Endothelial cell of umbilical vein (primary cell): ENCODE results near the gene PIP4K2B. TPM values are rescaled to one million over a fixed set of nuclear protein-coding genes. Genes with fewer than 3 reads are reported as not detected.

Source experiments
- BruUV-seq: library from RNA; stranded (reverse); fragments of 400-500 nt; replicated peaks from 2 replicates; lab custom pipeline; 2021; lab: Mats Ljungman, UMichigan
- CTCF ChIA-PET: fragments of 300-600, 350-600 bp; sonication (Branson Sonifier 250); formaldehyde crosslinking; loops from one replicate; lab custom pipeline; 2021; ENCODE audit warnings: antibody characterized with exemption, inconsistent platforms; lab: Charles Lee
- POLR2A ChIA-PET: fragments of 300-600, 350-600 bp; sonication (Branson Sonifier 250); formaldehyde crosslinking; loops from one replicate; lab custom pipeline; 2021; ENCODE audit warnings: antibody characterized with exemption, inconsistent platforms; lab: Charles Lee
- DNase-seq: peaks from one replicate; pipeline ENCODE4 v3.0.0-alpha.2; 2011; ENCODE audit warnings: low read depth, low spot score
- FAIRE-seq: peaks from 2 replicates; lab custom pipeline; 2011; peaks lifted over from hg19 to GRCh38; lab: Jason Lieb, UNC
- H2AFZ ChIP-seq: 2 replicates; pipeline ENCODE4 v1.6.0; 2012; ENCODE audit warnings: low read depth, low read length, control low read depth, inconsistent platforms
- H3K27ac ChIP-seq: 2 replicates; pipeline ENCODE4 v1.5.1; 2011; ENCODE audit warnings: low read depth, mild to moderate bottlenecking, control low read depth, low read length, moderate library complexity; ENCODE audit not compliant: insufficient read depth
- H3K27me3 ChIP-seq, 2 experiments: 2 replicates each; pipeline versions ENCODE4 v1.6.0 to v1.6.1; 2011; ENCODE audit warnings: low read length in 2 of 2, mixed read lengths in 1 of 2; ENCODE audit not compliant: control insufficient read depth in 2 of 2, insufficient read depth in 2 of 2
- H3K36me3 ChIP-seq, 2 experiments: 2 replicates in 1 of 2; 3 replicates in 1 of 2; pipeline ENCODE4 v1.5.1; 2011; ENCODE audit warnings: low read length in 2 of 2, mild to moderate bottlenecking in 1 of 2, moderate library complexity in 1 of 2; ENCODE audit not compliant: control insufficient read depth in 2 of 2, insufficient read depth in 2 of 2; ENCODE audit errors: extremely low read depth in 1 of 2
- H3K4me1 ChIP-seq: 3 replicates; pipeline ENCODE4 v1.5.1; 2011; ENCODE audit warnings: mild to moderate bottlenecking, low read length; ENCODE audit not compliant: control insufficient read depth, insufficient read depth; ENCODE audit errors: extremely low read depth
- H3K4me2 ChIP-seq: 2 replicates; pipeline ENCODE4 v1.6.1; 2011; ENCODE audit warnings: low read length, control low read depth, mixed read lengths; ENCODE audit not compliant: insufficient read depth
- H3K4me3 ChIP-seq, 3 experiments: fragments of 200-600 bp in 1 of 3; sonication (generic), shearing (Covaris generic) in 1 of 3; replicated peaks in 1 of 3; 2 replicates each; pipeline ENCODE4 v1.5.1; 2011 to 2016; ENCODE audit warnings: control low read depth in 3 of 3, low read length in 3 of 3, mild to moderate bottlenecking in 2 of 3, inconsistent platforms in 1 of 3, low read depth in 1 of 3, moderate library complexity in 1 of 3; ENCODE audit not compliant: insufficient read depth in 1 of 3
- H3K79me2 ChIP-seq: 2 replicates; pipeline ENCODE4 v1.6.0; 2012; ENCODE audit warnings: low read length, inconsistent platforms; ENCODE audit not compliant: control insufficient read depth, insufficient read depth
- H3K9ac ChIP-seq: replicated peaks from 2 replicates; pipeline ENCODE3; 2011; ENCODE audit warnings: low read length, control low read depth; ENCODE audit not compliant: insufficient read depth; ENCODE audit errors: extremely low read depth
- H3K9me1 ChIP-seq: replicated peaks from 3 replicates; pipeline ENCODE4 v1.6.0; 2011; ENCODE audit warnings: mild to moderate bottlenecking, low read length; ENCODE audit not compliant: control insufficient read depth, insufficient read depth; ENCODE audit errors: extremely low read depth
- H3K9me3 ChIP-seq: replicated peaks from 2 replicates; pipeline ENCODE4 v1.5.1; 2012; ENCODE audit warnings: low read length, inconsistent platforms; ENCODE audit not compliant: control insufficient read depth, insufficient read depth
- H4K20me1 ChIP-seq: replicated peaks from 2 replicates; pipeline ENCODE3; 2011; ENCODE audit warnings: mild to moderate bottlenecking, low read length; ENCODE audit not compliant: control insufficient read depth, insufficient read depth; ENCODE audit errors: extremely low read depth
- EZH2 ChIP-seq: IDR thresholded peaks from 2 replicates; pipeline ENCODE4 v1.6.1; 2012; ENCODE audit warnings: borderline replicate concordance, low read depth, mild to moderate bottlenecking, moderate library complexity, low read length, inconsistent platforms; ENCODE audit not compliant: severe bottlenecking
- FOS ChIP-seq: IDR thresholded peaks from 2 replicates; pipeline ENCODE4 v1.6.1; 2011; ENCODE audit warnings: mild to moderate bottlenecking, low read length, moderate library complexity, borderline replicate concordance; ENCODE audit not compliant: insufficient read depth
- GATA2 ChIP-seq: IDR thresholded peaks from 2 replicates; pipeline ENCODE4 v1.7.0; 2011; ENCODE audit warnings: low read depth, mild to moderate bottlenecking, moderate library complexity, mixed read lengths, low read length; ENCODE audit not compliant: insufficient read length, insufficient read depth
- JUN ChIP-seq: IDR thresholded peaks from 2 replicates; pipeline ENCODE4 v1.6.1; 2011; ENCODE audit warnings: borderline replicate concordance, low read depth; ENCODE audit not compliant: insufficient read length, insufficient read depth
- MYC ChIP-seq: IDR thresholded peaks from one replicate; pipeline ENCODE4 v1.6.1; 2011; ENCODE audit warnings: mild to moderate bottlenecking, low read depth, low read length
- POLR2A ChIP-seq: IDR thresholded peaks from 2 replicates; pipeline ENCODE4 v1.6.1; 2012; ENCODE audit warnings: low read depth, mild to moderate bottlenecking, control low read depth, low read length
- POLR2AphosphoS5 ChIP-seq: IDR thresholded peaks from 2 replicates; pipeline ENCODE4 v1.6.1; 2012; ENCODE audit warnings: low read depth, mild to moderate bottlenecking, control low read depth, low read length, moderate library complexity; ENCODE audit not compliant: insufficient read depth
- dilution Hi-C: fragments of 300-500 bp; cut with MboI; formaldehyde crosslinking; loops from one replicate; pipeline ENCODE4 v1.15.0; 2019; ENCODE audit warnings: low sequenced_read_pairs; ENCODE audit not compliant: extremely low pct_ligation_motif_present
- intact Hi-C: fragments of 100-400 bp; cut with micrococcal nuclease; formaldehyde crosslinking; loops from one replicate; pipeline ENCODE4 v1.10.0; 2022
- polyA plus RNA-seq, 4 experiments: library from polyadenylated mRNA; depleted of rRNA in 3 of 4; stranded (reverse) in 3 of 4; unstranded in 1 of 4; fragments of >200 nt; gene quantifications; 2 replicates each; pipeline versions ENCODE4 v1.2.1 to v1.2.3, GENCODE V29; 2011 to 2012; ENCODE audit warnings: missing spikeins in 1 of 4
- total RNA-seq: library from RNA; stranded (reverse); gene quantifications from 2 replicates; pipeline ENCODE4 v1.2.3, GENCODE V29; 2021
- TF ChIP-seq, protein P1 (sequence below): IDR thresholded peaks from 2 replicates; pipeline ENCODE4 v1.6.1; 2011; ENCODE audit not compliant: insufficient read depth, insufficient read length
- TF ChIP-seq, protein P2 (sequence below), 2 donors: IDR thresholded peaks; 1 replicate in 1 of 2; 2 replicates in 1 of 2; pipeline ENCODE4 v1.5.1; 2011; ENCODE audit warnings: low read length in 2 of 2, mild to moderate bottlenecking in 2 of 2, moderate library complexity in 2 of 2, control low read depth in 1 of 2, inconsistent platforms in 1 of 2, low read depth in 1 of 2; ENCODE audit not compliant: insufficient read depth in 1 of 2; ENCODE audit errors: extremely low read depth in 1 of 2

Gene PIP4K2B
- total and polyA plus RNA-seq, 2 donors (not counting 3 experiments of a cell fraction or from before 2014, with no cell fraction given) = 23.1 to 48.8 TPM

- intact Hi-C loops (no loop called here), dilution Hi-C loops (no loop called here)
- no peak overlapping the region for H3K9ac ChIP-seq
- DNase-seq = peak; percentile 50
- no peaks in the 10 kb centered on the region for H3K79me2 ChIP-seq
- no peak overlapping the region for H3K4me2 ChIP-seq
- H3K36me3 ChIP-seq = peaks cover 5 to 15% of the 10 kb centered on the region in 2 experiments
- POLR2A ChIA-PET = interaction anchor here (0.7 kb wide), 1 partner anchor 29 kb away, joined by 3 read pairs; no protein-coding TSS in a partner anchor
- no TSS peak for BruUV-seq
- no peak for FAIRE-seq
- TF ChIP-seq JUN = no peak
- CTCF ChIA-PET = interaction anchor here (1.0 to 2.5 kb wide), 4 partner anchors 11 to 57 kb away, joined by 3 to 17 read pairs (median 5); no protein-coding TSS in a partner anchor
- no peaks in the 10 kb centered on the region for H3K27me3 ChIP-seq
- H3K9me1 ChIP-seq = no peaks in the 10 kb centered on the region
- no peak overlapping the region for H3K27ac ChIP-seq
- no peaks in the 10 kb centered on the region for H3K9me3 ChIP-seq
- H3K4me3 ChIP-seq = no peak overlapping the region
- peaks cover 7% of the 10 kb centered on the region for H3K4me1 ChIP-seq
- no peak overlapping the region for H2AFZ ChIP-seq
- H4K20me1 ChIP-seq = no peaks in the 10 kb centered on the region
Measured at GRCh38 chr17:38724337-38724988, 74.9 kb downstream of the PIP4K2B start.

GRCh38 chr17:38721802-38722201, 77.6 kb downstream of the PIP4K2B start:
- intact Hi-C loops = no loop called here
- no peak overlapping the region for H2AFZ ChIP-seq
- H3K4me2 ChIP-seq = no peak overlapping the region
- H3K36me3 ChIP-seq = peaks cover 5 to 30% of the 10 kb centered on the region in 2 experiments
- no peaks in the 10 kb centered on the region for H3K27me3 ChIP-seq
- no peak overlapping the region for H3K4me3 ChIP-seq
- H3K9me1 ChIP-seq = no peaks in the 10 kb centered on the region
- no peaks in the 10 kb centered on the region for H3K79me2 ChIP-seq
- H3K9ac ChIP-seq = no peak overlapping the region
- H3K9me3 ChIP-seq = no peaks in the 10 kb centered on the region
- BruUV-seq = no TSS peak
- peaks cover 3% of the 10 kb centered on the region for H3K4me1 ChIP-seq
- DNase-seq = no peak
- no peaks in the 10 kb centered on the region for H4K20me1 ChIP-seq
- TF ChIP-seq FOS = no peak
- no peak for TF ChIP-seq JUN
- TF ChIP-seq, protein P1, sequence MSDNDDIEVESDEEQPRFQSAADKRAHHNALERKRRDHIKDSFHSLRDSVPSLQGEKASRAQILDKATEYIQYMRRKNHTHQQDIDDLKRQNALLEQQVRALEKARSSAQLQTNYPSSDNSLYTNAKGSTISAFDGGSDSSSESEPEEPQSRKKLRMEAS = no peak
- TF ChIP-seq EZH2 = no peak
- TF ChIP-seq, protein P2, sequence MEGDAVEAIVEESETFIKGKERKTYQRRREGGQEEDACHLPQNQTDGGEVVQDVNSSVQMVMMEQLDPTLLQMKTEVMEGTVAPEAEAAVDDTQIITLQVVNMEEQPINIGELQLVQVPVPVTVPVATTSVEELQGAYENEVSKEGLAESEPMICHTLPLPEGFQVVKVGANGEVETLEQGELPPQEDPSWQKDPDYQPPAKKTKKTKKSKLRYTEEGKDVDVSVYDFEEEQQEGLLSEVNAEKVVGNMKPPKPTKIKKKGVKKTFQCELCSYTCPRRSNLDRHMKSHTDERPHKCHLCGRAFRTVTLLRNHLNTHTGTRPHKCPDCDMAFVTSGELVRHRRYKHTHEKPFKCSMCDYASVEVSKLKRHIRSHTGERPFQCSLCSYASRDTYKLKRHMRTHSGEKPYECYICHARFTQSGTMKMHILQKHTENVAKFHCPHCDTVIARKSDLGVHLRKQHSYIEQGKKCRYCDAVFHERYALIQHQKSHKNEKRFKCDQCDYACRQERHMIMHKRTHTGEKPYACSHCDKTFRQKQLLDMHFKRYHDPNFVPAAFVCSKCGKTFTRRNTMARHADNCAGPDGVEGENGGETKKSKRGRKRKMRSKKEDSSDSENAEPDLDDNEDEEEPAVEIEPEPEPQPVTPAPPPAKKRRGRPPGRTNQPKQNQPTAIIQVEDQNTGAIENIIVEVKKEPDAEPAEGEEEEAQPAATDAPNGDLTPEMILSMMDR (IDR thresholded peaks at IDR 0.05; ENCODE audit: extremely low read depth in 1 of 2, insufficient read depth in 1 of 2, low read depth in 1 of 2, low read length in 2 of 2) = no peak
- no peak for TF ChIP-seq POLR2AphosphoS5
- TF ChIP-seq POLR2A = no peak
- TF ChIP-seq MYC = no peak
- TF ChIP-seq GATA2 = no peak
- ChIA-PET POLR2A (no interaction called here), CTCF (interaction anchor here (1.4 kb wide), 1 partner anchor 11 kb away, joined by 3 read pairs; no protein-coding TSS in a partner anchor)
- H3K27ac ChIP-seq = no peak overlapping the region
- dilution Hi-C loops = no loop called here
- FAIRE-seq = no peak
